CD4-positive, alpha-beta T cell treated with Interleukin-17A for 4 hours (primary cell): ENCODE measurements around the gene STUM.
A peak's percentile ranks its signal among the peaks of the same experiment; 100 is the strongest.

Experiments used
- DNase-seq: peaks from one replicate; pipeline ENCODE4 v3.0.0-alpha.2; 2020; ENCODE audit warnings: mixed read lengths

Gene STUM

GRCh38 chr1:226643177-226643576 lies 94.6 kb downstream of the STUM start:
- peak; percentile 80 for DNase-seq

- peak; percentile 56 for DNase-seq
Observed at GRCh38 chr1:226643611-226644540, 95.3 kb downstream of the STUM start.

- DNase-seq, result peak; percentile 63
Observed at GRCh38 chr1:226644541-226645176, 96.1 kb downstream of the STUM start.

GRCh38 chr1:226645279-226645976 lies 96.9 kb downstream of the STUM start:
- peak; percentile 46 for DNase-seq

- DNase-seq, result peak; percentile 20
Observed at GRCh38 chr1:226646026-226646869, 97.7 kb downstream of the STUM start.

GRCh38 chr1:226646870-226647449 lies 98.4 kb downstream of the STUM start:
- DNase-seq, result no peak

- no peak for DNase-seq
Observed at GRCh38 chr1:226647719-226648118, 99.2 kb downstream of the STUM start.

GRCh38 chr1:226648421-226648820 lies 99.9 kb downstream of the STUM start:
- DNase-seq, result no peak

GRCh38 chr1:226649244-226649643 lies 100.7 kb downstream of the STUM start:
- DNase-seq, result no peak

- peak; percentile 63 for DNase-seq
Observed at GRCh38 chr1:226649780-226650179, 101.2 kb downstream of the STUM start.

- DNase-seq, result no peak
Observed at GRCh38 chr1:226650236-226650841, 101.8 kb downstream of the STUM start.

GRCh38 chr1:226651041-226651731 lies 102.6 kb downstream of the STUM start:
- DNase-seq, result no peak

GRCh38 chr1:226651732-226652105 lies 103.2 kb downstream of the STUM start:
- no peak for DNase-seq

- DNase-seq, result no peak
Observed at GRCh38 chr1:226652613-226653012, 104.0 kb downstream of the STUM start.

GRCh38 chr1:226653311-226653921 lies 104.9 kb downstream of the STUM start:
- peak; percentile 74 for DNase-seq

- no peak for DNase-seq
Observed at GRCh38 chr1:226654046-226654667, 105.6 kb downstream of the STUM start.

GRCh38 chr1:226654668-226655055 lies 106.1 kb downstream of the STUM start:
- DNase-seq, result no peak

GRCh38 chr1:226655251-226656163 lies 106.9 kb downstream of the STUM start:
- no peak for DNase-seq

GRCh38 chr1:226656201-226656600 lies 107.6 kb downstream of the STUM start:
- DNase-seq, result no peak
